Muscle of leg (tissue), 11 donors: ENCODE measurements around the gene HMG20A. TPM values are rescaled to one million over a fixed set of nuclear protein-coding genes. Genes with fewer than 3 reads are reported as not detected.

Experiments used
- DNase-seq: peaks from one replicate; pipeline ENCODE4 v3.0.0; 2013
- H3K27ac ChIP-seq: one replicate; pipeline ENCODE4 v1.5.1; 2013; ENCODE audit warnings: mild to moderate bottlenecking, low read length, control low read depth
- H3K27me3 ChIP-seq: one replicate; pipeline ENCODE4 v1.6.1; 2013; ENCODE audit warnings: low read length; ENCODE audit not compliant: control insufficient read depth, insufficient read depth
- H3K36me3 ChIP-seq: one replicate; pipeline ENCODE4 v1.6.1; 2013; ENCODE audit warnings: low read length; ENCODE audit not compliant: control insufficient read depth, insufficient read depth
- H3K4me1 ChIP-seq: one replicate; pipeline ENCODE4 v1.6.1; 2013; ENCODE audit warnings: low read length; ENCODE audit not compliant: control insufficient read depth, insufficient read depth
- H3K4me3 ChIP-seq: one replicate; pipeline ENCODE4 v1.5.1; 2013; ENCODE audit warnings: low read length, control low read depth
- H3K9me3 ChIP-seq: replicated peaks from 2 replicates; pipeline ENCODE4 v1.6.1; 2013; ENCODE audit warnings: low read depth, low read length; ENCODE audit not compliant: control insufficient read depth
- WGBS: methylation state at CpG from one replicate; pipeline ENCODE4 v1.1.5; 2013; ENCODE audit warnings: missing lambda C conversion rate; ENCODE audit not compliant: insufficient coverage; 5-methylcytosine and 5-hydroxymethylcytosine counted together
- polyA plus RNA-seq, 8 donors: library from polyadenylated mRNA; unstranded; fragments of 120-200 nt; gene quantifications; one replicate each; pipeline versions ENCODE4 v1.2.1 to v1.2.3, GENCODE V29; 2013; ENCODE audit warnings: inconsistent platforms in 1 of 8, low replicate concordance in 1 of 8; ENCODE audit not compliant: insufficient read length in 8 of 8, insufficient read depth in 1 of 8
- total RNA-seq: library from RNA; stranded (reverse); fragments of 120-200 nt; gene quantifications from one replicate; pipeline ENCODE4 v1.2.4, GENCODE V29; 2013

HMG20A gene
- total and polyA plus RNA-seq, 9 donors: 30.5 to 51.4 (median 43.7) TPM

DNA sequence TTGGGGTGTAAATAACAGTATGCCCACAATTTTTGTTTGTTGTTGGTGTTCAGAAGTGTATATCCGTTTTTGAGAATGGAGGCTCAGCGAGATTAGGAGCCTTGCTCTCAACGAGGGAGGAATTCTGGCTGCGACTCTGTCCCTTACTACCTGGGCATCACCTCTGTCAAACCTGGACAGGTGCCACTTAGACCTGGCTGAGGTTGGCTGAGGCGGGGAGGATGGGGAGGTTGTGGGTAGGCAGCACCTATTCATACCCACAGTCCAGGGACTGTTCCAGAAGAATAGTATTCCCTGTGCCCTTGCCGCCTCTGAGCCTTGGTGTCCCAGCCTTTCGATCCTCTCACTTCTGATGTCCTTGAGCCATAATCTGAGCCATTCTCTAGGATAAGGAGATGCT is 112.2 kb downstream of the HMG20A start:
- Histone ChIP-seq H3K27ac (peak overlapping the region; percentile 43), H3K27me3 (peaks cover 3% of the 10 kb centered on the region), H3K4me3 (no peak overlapping the region), H3K9me3 (no peaks in the 10 kb centered on the region), H3K4me1 (peaks cover 52% of the 10 kb centered on the region), H3K36me3 (no peaks in the 10 kb centered on the region)
- WGBS: 71% methylated on average over 4 of the region's 7 CpGs
- DNase-seq: no peak

GRCh38 chr15:77533578-77534430 is 113.1 kb downstream of the HMG20A start:
- H3K9me3 ChIP-seq: no peaks in the 10 kb centered on the region
- H3K27me3 ChIP-seq: peaks cover 3% of the 10 kb centered on the region
- H3K27ac ChIP-seq: peak overlapping the region; percentile 43
- no CpG with 5 or more reads among the region's 13 CpGs for WGBS
- no peak overlapping the region for H3K4me3 ChIP-seq
- peak; percentile 78 for DNase-seq
- peaks cover 52% of the 10 kb centered on the region for H3K4me1 ChIP-seq
- no peaks in the 10 kb centered on the region for H3K36me3 ChIP-seq

Other genes starting within 250 kb of the HMG20A start
- gene PEAK1, start 784 bp upstream of the HMG20A start, total RNA-seq: 40.5 TPM
- gene PEAK1, start 784 bp upstream of the HMG20A start, polyA plus RNA-seq: 10 to 100 TPM; 19.9 to 43.7 (median 34.4) TPM
- gene LINGO1, start 212.0 kb downstream of the HMG20A start, total RNA-seq: 1.5 TPM
- 10 to 100 TPM in 6 of 8 donors, 1 to 10 TPM in 2; 7.1 to 15.1 (median 10.3) TPM for gene LINGO1, start 212.0 kb downstream of the HMG20A start, polyA plus RNA-seq